HepG2 (cell line): ENCODE measurements around the gene DNMT3A. TPM values are rescaled to one million over a fixed set of nuclear protein-coding genes. Genes with fewer than 3 reads are reported as not detected.

ENCODE experiments used
- ADNP ChIP-seq: sonication (generic); formaldehyde crosslinking; IDR thresholded peaks from 2 replicates; pipeline ENCODE4 v1.4.0; 2020; ENCODE audit warnings: missing genetic modification reagents
- BHLHE40 ChIP-seq: IDR thresholded peaks from 2 replicates; pipeline ENCODE4 v1.6.1; 2011; ENCODE audit warnings: low read length, improper control_type of control experiment
- ZBTB20 ChIP-seq: sonication (generic); formaldehyde crosslinking; IDR thresholded peaks from 2 replicates; pipeline ENCODE4 v1.8.1; 2023; ENCODE audit warnings: missing genetic modification reagents, low read depth, mild to moderate bottlenecking, borderline replicate concordance
- polyA plus RNA-seq, 8 experiments: library from polyadenylated mRNA; depleted of rRNA in 3 of 8; stranded (reverse) in 7 of 8; unstranded in 1 of 8; fragments of >200 nt; fragmentation: Illumina TruSeq in 4 of 8; extraction: Trizol in 4 of 8; gene quantifications; 2 replicates each; pipeline versions ENCODE4 v1.2.1 to v1.2.3, GENCODE V29; 2011 to 2016; ENCODE audit warnings: low read depth in 4 of 8, missing spikeins in 1 of 8, mixed read lengths in 1 of 8; ENCODE audit not compliant: insufficient read depth in 1 of 8
- total RNA-seq, 5 experiments: library from RNA; depleted of rRNA; stranded (reverse); fragments of >200 nt; fragmentation: Illumina TruSeq; extraction: Trizol; gene quantifications; 2 replicates each; pipeline ENCODE4 v1.2.3, GENCODE V29; 2016; ENCODE audit warnings: low read depth in 1 of 5
- TF ChIP-seq, protein P1 (sequence below): sonication (generic); formaldehyde crosslinking; IDR thresholded peaks from 2 replicates; pipeline ENCODE4 v1.4.0; 2020; ENCODE audit warnings: mild to moderate bottlenecking, missing genetic modification reagents, borderline replicate concordance
- TF ChIP-seq, protein P2 (sequence below): sonication (generic); IDR thresholded peaks from 2 replicates; pipeline ENCODE4 v1.6.1; 2016; ENCODE audit warnings: low read depth, borderline replicate concordance
- TF ChIP-seq, protein P3 (sequence below): sonication (generic); formaldehyde crosslinking; IDR thresholded peaks from 2 replicates; pipeline ENCODE4 v1.9.0; 2022; ENCODE audit warnings: low read depth, missing genetic modification reagents

Gene DNMT3A
- total and polyA plus RNA-seq, 2 of the 13 experiments (the other 11 are each of a cell fraction or from before 2014, with no cell fraction given), result 14.7 to 29.1 TPM

DNA sequence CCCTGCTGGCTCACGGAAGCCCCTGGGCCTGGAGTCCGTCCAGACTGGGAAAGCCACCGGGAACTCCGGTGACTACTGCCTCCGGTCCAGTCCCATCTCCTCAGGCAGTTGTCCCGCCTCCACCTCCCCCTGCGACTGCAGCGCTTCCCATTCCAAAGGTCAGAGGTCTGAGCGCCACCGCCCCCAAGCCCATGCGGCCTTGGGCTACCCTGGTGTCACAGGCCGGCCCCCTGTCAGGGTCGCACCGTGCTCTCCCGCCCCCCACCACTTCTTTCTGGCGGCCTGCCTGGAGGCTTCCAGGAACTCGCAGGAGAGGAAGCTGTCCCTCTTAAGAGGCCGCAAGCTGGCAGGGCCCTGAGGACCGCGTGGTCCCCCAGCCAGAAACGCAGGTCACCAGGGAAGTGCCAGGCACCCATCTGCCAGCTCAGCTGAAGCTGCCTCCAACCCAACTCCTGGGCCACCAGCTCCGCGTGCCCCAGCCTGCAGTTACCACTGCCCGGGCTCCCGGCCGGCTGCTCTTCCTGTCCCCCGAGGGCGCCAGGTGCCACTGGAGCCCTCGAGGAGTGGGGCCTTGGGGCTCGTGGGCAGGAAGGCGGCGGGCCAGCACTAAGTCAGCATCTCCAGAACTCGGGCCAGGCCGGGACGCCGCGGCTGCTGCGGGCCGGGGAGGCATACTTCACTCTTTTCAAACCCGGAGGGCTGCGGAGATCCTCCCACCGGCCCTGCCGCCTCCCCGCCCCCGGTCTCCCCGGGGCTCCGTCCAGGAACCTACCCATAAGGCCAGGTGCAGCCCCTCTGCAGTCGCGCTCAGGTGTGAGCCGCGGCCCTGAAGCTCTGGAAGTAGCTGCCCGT, 90.1 kb downstream of the DNMT3A start (continued):
- TF ChIP-seq, protein P1, sequence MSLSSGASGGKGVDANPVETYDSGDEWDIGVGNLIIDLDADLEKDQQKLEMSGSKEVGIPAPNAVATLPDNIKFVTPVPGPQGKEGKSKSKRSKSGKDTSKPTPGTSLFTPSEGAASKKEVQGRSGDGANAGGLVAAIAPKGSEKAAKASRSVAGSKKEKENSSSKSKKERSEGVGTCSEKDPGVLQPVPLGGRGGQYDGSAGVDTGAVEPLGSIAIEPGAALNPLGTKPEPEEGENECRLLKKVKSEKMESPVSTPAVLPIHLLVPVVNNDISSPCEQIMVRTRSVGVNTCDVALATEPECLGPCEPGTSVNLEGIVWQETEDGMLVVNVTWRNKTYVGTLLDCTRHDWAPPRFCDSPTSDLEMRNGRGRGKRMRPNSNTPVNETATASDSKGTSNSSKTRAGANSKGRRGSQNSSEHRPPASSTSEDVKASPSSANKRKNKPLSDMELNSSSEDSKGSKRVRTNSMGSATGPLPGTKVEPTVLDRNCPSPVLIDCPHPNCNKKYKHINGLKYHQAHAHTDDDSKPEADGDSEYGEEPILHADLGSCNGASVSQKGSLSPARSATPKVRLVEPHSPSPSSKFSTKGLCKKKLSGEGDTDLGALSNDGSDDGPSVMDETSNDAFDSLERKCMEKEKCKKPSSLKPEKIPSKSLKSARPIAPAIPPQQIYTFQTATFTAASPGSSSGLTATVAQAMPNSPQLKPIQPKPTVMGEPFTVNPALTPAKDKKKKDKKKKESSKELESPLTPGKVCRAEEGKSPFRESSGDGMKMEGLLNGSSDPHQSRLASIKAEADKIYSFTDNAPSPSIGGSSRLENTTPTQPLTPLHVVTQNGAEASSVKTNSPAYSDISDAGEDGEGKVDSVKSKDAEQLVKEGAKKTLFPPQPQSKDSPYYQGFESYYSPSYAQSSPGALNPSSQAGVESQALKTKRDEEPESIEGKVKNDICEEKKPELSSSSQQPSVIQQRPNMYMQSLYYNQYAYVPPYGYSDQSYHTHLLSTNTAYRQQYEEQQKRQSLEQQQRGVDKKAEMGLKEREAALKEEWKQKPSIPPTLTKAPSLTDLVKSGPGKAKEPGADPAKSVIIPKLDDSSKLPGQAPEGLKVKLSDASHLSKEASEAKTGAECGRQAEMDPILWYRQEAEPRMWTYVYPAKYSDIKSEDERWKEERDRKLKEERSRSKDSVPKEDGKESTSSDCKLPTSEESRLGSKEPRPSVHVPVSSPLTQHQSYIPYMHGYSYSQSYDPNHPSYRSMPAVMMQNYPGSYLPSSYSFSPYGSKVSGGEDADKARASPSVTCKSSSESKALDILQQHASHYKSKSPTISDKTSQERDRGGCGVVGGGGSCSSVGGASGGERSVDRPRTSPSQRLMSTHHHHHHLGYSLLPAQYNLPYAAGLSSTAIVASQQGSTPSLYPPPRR (CRISPR knock-in tag), result peak; percentile 90
- TF ChIP-seq ADNP (CRISPR knock-in tag) (no peak), ZBTB20 (CRISPR knock-in tag) (peak; percentile 90), BHLHE40 (no peak)
- TF ChIP-seq, protein P2, sequence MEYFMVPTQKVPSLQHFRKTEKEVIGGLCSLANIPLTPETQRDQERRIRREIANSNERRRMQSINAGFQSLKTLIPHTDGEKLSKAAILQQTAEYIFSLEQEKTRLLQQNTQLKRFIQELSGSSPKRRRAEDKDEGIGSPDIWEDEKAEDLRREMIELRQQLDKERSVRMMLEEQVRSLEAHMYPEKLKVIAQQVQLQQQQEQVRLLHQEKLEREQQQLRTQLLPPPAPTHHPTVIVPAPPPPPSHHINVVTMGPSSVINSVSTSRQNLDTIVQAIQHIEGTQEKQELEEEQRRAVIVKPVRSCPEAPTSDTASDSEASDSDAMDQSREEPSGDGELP, result peak; percentile 70; the same call in 1 of the 2 replicates
- TF ChIP-seq, protein P3, sequence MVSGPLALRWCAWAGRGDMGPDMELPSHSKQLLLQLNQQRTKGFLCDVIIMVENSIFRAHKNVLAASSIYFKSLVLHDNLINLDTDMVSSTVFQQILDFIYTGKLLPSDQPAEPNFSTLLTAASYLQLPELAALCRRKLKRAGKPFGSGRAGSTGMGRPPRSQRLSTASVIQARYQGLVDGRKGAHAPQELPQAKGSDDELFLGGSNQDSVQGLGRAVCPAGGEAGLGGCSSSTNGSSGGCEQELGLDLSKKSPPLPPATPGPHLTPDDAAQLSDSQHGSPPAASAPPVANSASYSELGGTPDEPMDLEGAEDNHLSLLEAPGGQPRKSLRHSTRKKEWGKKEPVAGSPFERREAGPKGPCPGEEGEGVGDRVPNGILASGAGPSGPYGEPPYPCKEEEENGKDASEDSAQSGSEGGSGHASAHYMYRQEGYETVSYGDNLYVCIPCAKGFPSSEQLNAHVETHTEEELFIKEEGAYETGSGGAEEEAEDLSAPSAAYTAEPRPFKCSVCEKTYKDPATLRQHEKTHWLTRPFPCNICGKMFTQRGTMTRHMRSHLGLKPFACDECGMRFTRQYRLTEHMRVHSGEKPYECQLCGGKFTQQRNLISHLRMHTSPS (CRISPR knock-in tag), result peak; percentile 90
